Tibial nerve (tissue), 3 donors: ENCODE measurements around the gene NRN1.

Source experiments
- CTCF ChIP-seq, 5 experiments: fragments of 200-600 bp in 3 of 5; fragments of 450-650 bp in 2 of 5; sonication (generic) in 3 of 5; IDR thresholded peaks; one replicate each; pipeline ENCODE4 v1.5.1; 2016 to 2019; ENCODE audit warnings: antibody characterized with exemption in 5 of 5, mild to moderate bottlenecking in 3 of 5, moderate library complexity in 2 of 5
- POLR2A ChIP-seq, 2 donors: fragments of 450-650 bp; IDR thresholded peaks; one replicate each; pipeline ENCODE4 v1.6.1; 2017; ENCODE audit warnings: antibody characterized with exemption in 2 of 2, mild to moderate bottlenecking in 2 of 2, moderate library complexity in 2 of 2

GRCh38 chr6:5950361-5950785 is 56.4 kb downstream of the NRN1 start:
- TF ChIP-seq CTCF (IDR thresholded peaks at IDR 0.05) (peak in 4 of 5 experiments; percentile 9 to 41 (median 24)), POLR2A (IDR thresholded peaks at IDR 0.05) (no peak)
